ENCODE results near the gene OR52K2. TPM values are rescaled to one million over a fixed set of nuclear protein-coding genes. Genes with fewer than 3 reads are reported as not detected.

OR52K2 gene
- total RNA-seq, 2 donors from 2014 or later = not detected

DNA sequence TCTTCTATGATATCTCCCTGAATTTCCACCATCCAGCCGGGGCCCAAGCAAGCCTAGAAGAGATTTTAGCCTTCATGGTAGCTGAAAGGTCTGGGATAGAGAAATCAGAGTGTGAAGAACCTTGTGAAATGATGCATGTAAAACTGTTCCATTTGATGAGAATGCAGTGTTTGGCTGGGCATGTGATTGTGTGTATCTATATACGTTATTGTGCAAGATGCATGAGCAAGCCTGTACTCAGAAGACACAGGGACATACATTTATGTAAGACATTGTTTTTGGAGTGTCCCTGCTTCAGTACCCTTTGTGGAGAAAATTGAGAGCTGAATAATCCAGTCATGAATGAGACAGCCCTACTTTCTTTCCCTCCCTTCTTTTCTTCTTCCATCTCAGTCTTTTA lies 15.2 kb upstream of the OR52K2 start:
- Histone ChIP-seq H3K27ac (no peak overlapping the region), H3K9me3 (no peaks in the 10 kb centered on the region), H3K36me3 (no peaks in the 10 kb centered on the region), H3K4me3 (no peak overlapping the region), H3K4me1 (no peaks in the 10 kb centered on the region), H3K27me3 (no peaks in the 10 kb centered on the region)
- TF ChIP-seq, protein P1, sequence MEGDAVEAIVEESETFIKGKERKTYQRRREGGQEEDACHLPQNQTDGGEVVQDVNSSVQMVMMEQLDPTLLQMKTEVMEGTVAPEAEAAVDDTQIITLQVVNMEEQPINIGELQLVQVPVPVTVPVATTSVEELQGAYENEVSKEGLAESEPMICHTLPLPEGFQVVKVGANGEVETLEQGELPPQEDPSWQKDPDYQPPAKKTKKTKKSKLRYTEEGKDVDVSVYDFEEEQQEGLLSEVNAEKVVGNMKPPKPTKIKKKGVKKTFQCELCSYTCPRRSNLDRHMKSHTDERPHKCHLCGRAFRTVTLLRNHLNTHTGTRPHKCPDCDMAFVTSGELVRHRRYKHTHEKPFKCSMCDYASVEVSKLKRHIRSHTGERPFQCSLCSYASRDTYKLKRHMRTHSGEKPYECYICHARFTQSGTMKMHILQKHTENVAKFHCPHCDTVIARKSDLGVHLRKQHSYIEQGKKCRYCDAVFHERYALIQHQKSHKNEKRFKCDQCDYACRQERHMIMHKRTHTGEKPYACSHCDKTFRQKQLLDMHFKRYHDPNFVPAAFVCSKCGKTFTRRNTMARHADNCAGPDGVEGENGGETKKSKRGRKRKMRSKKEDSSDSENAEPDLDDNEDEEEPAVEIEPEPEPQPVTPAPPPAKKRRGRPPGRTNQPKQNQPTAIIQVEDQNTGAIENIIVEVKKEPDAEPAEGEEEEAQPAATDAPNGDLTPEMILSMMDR (IDR thresholded peaks at IDR 0.05) = no peak
- no peak for DNase-seq (ENCODE audit: low spot score)

DNA sequence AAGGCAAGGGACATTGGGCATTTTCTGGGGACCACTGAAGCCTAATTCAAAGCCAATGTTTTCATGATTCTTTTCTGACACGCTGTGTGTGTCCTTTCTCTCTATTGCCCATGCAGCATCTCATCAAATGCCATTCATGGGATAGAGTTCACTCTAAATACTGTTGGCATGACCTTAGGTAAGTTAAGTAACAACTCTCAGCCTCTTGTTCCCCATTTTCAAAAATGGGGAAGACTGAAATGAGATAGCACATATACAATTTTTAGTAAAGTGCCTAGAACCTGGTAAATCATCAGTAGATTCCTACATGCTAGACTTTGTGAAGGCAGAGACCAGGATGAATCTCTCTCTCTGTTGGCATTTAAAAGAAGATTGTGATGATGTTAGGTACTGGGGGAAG lies 12.7 kb upstream of the OR52K2 start:
- Histone ChIP-seq H3K4me3 (no peak overlapping the region), H3K4me1 (no peaks in the 10 kb centered on the region), H3K27me3 (no peaks in the 10 kb centered on the region), H3K9me3 (peaks cover 0 to 6% of the 10 kb centered on the region in 2 donors), H3K36me3 (no peaks in the 10 kb centered on the region), H3K27ac (no peak overlapping the region)
- TF ChIP-seq, protein P1 (IDR thresholded peaks at IDR 0.05) = no peak
- DNase-seq (ENCODE audit: low spot score) = no peak

DNA sequence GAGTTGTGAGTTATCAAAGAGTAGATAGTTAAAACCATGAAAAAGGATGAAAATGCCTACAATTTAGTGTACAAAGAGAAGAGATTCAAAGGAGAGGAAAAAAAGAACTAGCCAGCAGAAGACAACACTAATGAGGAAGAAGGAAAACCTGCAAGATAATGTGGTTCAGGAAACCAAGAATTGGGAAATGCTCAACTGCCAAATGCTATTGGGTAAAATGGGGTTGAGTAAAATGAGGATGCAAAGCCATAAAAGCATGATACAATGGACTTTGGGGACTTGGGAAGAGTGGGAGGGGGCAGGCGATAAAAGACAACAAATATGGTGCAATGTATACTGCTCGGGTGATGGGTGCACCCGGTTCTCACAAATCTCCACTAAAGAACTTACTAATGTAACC lies 7.6 kb upstream of the OR52K2 start:
- no peaks in the 10 kb centered on the region for H3K36me3 ChIP-seq
- H3K27me3 ChIP-seq = no peaks in the 10 kb centered on the region
- H3K9me3 ChIP-seq = peaks cover 0 to 6% of the 10 kb centered on the region in 2 donors
- DNase-seq (ENCODE audit: low spot score) = no peak
- TF ChIP-seq, protein P1 (IDR thresholded peaks at IDR 0.05) = no peak
- no peak overlapping the region for H3K27ac ChIP-seq
- no peak overlapping the region for H3K4me3 ChIP-seq
- no peaks in the 10 kb centered on the region for H3K4me1 ChIP-seq

DNA sequence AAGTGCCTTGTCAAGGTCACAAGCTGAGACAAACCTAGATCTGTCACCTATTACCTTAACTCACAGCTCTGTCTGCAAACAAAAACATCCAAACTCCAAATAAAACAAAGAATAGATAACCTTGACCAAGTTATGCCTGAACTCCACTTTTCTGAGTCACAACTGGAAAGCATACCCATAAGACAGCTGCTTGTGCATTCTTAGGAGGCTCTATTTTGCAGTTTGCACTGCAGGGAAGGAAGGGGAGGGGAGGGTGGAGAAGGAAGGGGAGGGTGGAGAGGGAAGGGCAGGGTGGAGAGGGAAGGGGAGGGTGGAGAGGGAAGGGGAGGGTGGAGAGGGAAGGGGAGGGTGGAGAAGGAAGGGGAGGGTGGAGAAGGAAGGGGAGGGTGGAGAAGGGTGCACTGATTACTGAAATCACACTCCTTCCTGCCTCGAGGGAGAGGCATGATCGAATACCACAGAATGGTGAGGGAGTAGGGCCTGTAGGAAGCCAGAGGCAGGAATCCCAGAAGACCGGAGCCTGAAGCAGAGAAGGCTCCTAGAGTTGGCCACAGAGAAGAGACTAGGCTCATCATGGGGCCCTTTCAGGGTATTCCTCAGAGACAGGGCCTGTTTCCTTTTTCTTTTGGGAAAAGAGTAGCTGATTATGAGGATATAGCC lies 5.7 kb upstream of the OR52K2 start:
- no peaks in the 10 kb centered on the region for H3K36me3 ChIP-seq
- DNase-seq (ENCODE audit: low spot score) = no peak
- H3K4me1 ChIP-seq = no peaks in the 10 kb centered on the region
- no peak overlapping the region for H3K4me3 ChIP-seq
- H3K27me3 ChIP-seq = no peaks in the 10 kb centered on the region
- peaks cover 0 to 6% of the 10 kb centered on the region in 2 donors for H3K9me3 ChIP-seq
- TF ChIP-seq, protein P1 (IDR thresholded peaks at IDR 0.05) = no peak
- no peak overlapping the region for H3K27ac ChIP-seq

DNA sequence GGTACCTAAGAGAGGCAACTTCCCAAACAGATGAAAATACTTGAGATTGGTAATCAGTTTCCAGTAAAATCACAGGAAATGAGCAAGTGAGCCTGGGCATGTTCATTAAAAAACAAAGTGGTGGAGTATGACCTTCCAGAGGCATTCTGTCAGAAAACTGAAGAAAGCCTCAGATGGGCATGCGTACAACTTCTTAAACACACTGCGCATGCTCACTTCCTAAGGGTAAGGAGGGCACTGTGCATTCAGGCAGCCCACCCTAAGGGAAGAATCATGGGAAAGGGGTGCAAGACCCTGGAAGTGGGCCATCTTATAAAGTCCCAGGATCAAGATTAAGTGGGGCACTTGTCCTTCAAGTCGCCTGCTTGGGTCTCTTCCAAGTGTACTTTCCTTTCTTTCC lies 4.0 kb downstream of the OR52K2 start:
- no peaks in the 10 kb centered on the region for H3K36me3 ChIP-seq

More for the DNA sequence above, 4.0 kb downstream of the OR52K2 start:
- H3K27me3 ChIP-seq = no peaks in the 10 kb centered on the region
- TF ChIP-seq, protein P1 (IDR thresholded peaks at IDR 0.05) = no peak
- H3K27ac ChIP-seq = no peak overlapping the region
- no peaks in the 10 kb centered on the region for H3K4me1 ChIP-seq
- no peak overlapping the region for H3K4me3 ChIP-seq
- no peaks in the 10 kb centered on the region for H3K9me3 ChIP-seq
- no peak for DNase-seq (ENCODE audit: low spot score)
